GM19455 (cell line): ENCODE measurements around the gene IFNA6.
A peak's percentile ranks its signal among the peaks of the same experiment; 100 is the strongest.

Source experiments
- ATAC-seq: cut with Tn5 transposase; IDR thresholded peaks from one replicate; pipeline ENCODE4 v1.9.1; 2021; ENCODE audit not compliant: unreplicated experiment

The IFNA6 gene

DNA sequence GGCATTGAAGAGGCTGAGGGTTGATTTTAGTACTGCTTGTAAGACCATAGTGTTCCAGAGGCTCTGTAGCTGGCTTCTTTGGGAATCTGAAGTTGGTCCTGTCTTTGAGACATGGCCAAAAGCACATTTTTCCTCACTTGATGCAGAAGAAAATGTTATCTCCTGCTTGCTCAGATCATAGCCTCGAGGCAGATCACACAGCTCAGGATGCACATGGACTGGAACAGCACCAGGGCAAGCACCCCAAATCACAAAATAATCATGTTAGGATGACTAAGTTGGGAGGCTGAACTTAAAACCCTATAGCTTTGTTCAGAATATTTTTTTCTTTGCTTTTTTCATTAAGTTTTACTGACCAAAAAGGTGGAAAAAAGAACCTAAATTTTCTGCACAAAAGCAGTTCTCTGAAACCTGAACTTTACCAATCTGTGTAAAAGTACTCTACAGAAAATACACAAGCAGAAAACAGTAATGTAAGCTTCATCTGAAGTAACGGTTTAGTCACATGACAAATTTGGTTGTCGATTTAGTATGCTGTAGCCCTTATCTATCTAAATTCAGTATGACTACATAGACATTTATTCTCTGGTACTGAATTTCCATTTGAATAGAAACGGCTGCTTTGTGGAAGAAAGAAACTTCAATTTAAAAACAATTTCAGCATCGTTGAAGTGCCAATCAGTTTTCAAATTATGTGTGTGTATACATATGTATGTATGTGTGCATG is 18.8 kb downstream of the IFNA6 start:
- no peak for ATAC-seq

DNA sequence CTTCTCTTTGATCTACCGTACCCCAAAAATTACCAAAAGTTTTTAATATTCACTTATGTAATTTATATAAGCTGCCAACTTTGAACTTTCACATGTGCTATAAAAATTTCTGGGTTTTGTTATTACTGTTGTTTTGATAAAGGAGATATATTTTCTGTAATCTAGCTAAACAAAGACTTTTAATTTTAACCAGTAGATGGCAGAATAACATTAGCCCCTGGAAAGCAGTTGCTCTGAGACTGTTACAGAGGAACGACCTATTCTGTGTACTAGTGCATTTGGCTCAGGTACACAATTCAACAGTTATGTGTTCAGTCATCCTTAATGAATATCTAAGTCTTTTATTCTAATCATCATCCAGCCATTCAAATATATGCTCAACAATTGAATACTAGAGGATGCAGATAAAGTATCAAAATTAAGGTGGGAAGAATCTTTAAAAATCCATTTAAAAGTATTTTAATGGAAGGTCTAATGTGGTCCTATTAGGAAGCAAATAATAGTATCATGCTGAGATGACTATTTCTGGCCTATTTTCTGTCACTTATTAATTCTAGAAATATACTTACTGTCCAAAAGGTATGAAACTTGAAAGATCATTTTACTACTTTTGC is 24.1 kb downstream of the IFNA6 start:
- ATAC-seq: peak; percentile 79

DNA sequence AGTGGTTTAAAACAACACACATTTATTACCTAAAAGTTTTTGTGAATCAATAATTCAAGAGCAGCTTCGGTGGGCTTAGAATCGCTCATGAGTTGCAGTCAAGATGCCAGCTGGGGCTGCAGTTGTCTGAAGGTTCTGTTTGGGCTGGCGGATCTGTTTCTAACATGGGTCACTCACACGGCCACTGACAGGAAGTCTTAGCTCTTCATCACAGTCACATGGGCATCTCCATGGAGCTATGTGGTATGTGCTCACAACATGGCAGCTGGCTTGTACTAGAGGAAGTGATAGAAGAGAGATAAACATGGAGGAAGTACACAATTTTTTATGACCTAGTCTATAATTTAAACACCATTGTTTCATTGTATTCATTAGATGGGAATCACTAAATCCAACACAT is 26.6 kb downstream of the IFNA6 start:
- ATAC-seq: no peak

DNA sequence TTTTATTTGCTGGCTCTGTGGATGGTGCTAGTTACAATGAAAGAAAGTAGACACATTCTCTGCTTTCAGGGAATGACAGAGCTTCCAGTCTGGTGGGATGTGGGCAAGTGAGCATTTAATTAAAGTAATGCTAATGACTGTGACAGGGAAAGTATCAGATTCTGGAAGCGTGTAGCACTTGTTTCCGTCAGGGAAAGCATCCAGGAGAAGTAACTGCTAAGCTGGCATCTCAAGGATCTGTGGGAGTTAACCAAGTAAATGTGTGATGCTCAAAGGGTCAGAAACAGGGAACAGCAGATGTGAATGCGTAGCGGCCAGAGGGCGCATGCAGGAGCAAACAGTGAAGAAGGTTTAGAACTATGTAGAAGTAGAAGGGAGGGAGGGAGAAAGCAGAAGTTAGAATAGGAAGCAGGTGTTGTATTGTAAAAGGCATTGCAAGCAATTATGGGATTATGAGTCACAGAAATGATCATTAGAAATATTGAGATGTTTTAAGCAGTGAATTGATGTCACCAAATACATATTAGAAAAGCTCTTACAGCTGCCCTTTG is 27.7 kb downstream of the IFNA6 start:
- ATAC-seq: no peak

DNA sequence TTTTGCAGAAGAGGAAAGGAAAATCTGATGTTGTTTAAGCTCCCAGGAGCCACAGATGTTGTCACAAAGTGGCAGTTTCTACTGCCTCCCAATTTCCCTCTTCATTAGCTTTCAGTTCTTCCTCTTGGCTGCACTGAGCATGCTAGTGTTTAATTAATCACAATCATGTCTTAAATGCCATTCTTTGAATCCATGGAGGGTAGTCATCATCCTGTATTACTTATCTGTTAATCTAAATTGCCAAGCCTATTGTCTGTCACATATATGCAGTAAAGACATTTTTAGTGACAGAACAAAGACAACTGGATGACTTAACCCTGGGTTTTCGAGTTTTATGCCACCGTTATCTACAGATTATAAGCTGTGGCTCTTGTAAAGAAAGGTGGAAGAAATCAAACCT is 30.2 kb downstream of the IFNA6 start:
- ATAC-seq: no peak

DNA sequence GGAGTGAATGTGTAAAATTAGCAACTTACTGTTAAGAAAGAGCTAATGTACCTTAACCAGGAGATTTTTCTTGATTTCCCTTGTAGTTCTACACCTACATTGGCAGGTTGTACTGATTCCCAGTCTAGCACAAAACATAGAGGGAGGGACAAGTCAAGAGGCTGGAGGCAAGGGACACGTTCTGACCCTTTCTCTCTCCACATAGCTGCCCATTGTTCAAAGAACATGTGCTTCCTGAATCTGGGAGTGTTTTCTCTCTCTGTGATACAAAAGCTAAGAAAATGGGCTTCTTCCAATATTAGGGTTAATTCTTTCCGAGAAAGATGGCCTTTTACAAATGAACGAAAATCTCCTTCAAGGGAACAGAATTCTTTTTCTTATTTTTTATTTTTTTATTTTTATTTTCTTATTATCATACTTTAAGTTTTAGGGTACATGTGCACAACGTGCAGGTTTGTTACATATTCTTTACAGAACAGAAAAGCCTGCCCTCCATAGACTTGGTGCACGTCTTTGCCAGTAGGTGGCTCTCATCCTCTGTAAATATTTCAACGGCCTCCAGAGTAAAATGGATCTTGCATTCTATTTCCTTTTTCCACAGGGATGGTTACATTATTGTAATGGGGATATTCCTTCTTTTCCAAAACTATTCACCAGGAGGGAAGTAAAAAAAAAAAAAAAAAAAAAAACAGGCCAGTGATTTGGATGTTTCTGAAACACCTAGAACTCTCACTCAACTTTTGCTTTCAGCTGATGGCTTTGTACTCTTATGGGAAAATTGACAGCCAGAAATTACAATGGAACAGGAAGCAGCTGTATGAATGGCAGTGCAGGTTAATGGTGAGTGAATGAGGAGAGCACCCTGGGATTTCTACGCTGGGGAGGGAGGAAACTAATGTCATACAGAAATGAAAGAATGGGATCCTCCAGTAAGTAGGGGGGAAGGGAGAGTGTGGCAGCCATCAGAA is 32.4 kb downstream of the IFNA6 start:
- no peak for ATAC-seq

DNA sequence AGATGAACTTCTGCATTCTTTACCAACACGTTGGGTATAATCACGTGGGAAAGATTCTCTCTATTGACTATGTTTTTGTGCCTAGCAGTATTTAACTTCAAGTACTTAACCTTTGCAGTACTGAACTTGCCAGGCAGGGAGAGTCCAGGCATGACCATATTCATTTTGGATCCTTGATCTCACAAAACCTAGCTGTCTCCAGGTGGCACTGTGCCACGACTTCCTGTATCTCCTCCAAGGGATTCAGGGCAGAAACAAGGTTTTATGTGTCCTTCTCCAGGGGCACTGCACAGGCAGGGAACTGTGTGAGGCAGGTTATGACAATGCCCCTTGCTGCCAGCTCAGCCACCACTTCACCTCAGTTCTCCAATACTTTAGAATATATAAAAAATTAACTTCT is 33.8 kb downstream of the IFNA6 start:
- no peak for ATAC-seq

DNA sequence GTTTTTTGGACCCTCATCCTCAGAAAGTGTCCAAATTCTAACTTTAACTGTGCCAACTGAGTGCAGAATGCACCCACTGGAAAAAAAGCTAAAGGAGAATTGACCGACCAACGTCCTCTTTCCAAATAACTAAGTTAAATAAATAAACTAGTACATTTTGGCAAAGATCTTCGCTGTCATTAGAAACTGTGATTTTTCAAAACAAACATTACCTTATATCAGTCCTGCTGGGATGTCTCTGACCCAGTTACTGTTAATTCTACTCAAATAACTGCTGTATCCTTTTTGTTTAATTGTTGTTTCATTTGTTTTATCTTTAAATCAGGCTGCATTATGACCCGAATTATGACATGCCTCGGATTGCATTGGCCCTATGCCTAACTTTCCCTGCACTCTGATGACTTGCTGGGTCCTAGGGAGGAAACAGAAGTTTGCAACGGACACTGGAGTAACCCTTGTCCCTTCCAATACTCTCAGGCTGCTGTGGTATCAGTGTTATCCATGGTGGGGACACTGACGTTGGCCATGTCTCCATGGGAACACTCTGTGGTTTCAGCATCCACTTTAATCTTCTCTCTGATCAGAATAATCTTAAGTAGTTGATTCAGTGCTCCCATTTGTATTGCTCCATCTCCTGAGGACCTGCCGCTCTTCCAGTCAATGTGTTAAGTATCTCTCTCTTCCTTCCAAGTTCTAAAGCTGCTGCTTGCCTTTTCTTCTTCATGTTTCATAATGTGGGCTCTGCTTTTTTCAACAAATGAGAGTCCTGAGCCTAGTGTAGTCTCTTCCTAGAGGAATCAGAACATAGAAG is 34.5 kb downstream of the IFNA6 start:
- ATAC-seq: no peak

DNA sequence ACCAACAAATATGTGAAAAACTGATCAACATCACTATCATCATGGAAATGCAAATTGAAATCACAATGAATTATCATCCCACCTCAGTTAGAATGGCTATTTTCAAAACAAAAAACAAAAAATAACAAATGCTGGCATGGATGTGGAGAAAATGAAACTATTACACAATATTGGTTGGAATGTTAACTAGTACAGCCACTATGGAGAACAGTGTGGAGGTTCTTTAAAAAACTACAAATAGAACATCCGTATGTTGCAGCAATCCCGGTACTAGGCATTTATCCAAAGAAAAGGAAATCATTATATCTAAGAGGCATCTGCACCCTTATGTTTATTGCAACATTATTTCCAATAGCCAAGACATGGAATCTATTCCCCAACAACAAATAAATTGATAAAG is 36.5 kb downstream of the IFNA6 start:
- no peak for ATAC-seq

DNA sequence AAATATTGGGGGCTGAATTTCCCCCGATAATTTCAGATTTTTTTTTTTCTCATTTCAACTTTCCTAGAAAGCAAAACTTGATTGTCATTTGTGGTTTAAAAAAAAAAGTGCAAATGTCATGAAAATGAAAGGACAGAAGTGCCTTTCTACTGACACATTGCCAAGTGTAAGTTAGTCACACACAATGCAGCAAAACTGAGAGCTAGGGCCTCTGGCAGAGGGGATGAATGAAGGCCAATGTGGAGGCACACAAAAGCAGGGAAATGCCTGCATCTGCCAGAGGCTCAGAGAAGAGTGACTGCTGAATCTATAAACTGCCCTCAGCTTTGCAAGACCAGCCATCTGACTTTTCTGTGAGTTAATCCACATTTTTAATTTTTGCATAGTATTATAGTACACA is 38.8 kb downstream of the IFNA6 start:
- ATAC-seq: no peak

DNA sequence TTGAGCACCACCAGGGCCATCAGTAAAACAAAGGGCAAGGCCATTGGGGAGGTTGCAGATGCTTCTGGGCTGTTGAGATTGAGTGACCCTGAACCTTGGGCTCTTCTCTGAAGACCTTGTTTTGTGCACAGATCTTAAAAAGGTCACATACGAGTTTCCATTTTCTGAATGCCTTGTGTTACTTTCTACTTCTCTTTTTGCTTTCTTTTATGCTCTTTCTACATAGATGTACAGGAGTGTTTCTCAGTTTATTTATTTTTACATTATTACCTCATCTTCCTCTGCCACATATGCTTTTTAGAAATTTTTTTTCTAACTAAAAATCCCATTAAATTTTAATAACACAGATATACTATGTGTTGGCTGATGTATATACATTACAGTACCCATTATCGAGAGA is 45.5 kb downstream of the IFNA6 start, which contains the start of gene IFNA5:
IFNA5 (minus strand) TSS at position 101 of the 400 bp plus-strand sequence; CDS start at position 44, 57 bp downstream.
- ATAC-seq: no peak
